ENCODE measurements around the gene AHI1. TPM values are rescaled to one million over a fixed set of nuclear protein-coding genes. Genes with fewer than 3 reads are reported as not detected.

AHI1 gene
- total and polyA plus RNA-seq, 8 donors, result 3.7 to 89.9 (median 49.5) TPM

DNA sequence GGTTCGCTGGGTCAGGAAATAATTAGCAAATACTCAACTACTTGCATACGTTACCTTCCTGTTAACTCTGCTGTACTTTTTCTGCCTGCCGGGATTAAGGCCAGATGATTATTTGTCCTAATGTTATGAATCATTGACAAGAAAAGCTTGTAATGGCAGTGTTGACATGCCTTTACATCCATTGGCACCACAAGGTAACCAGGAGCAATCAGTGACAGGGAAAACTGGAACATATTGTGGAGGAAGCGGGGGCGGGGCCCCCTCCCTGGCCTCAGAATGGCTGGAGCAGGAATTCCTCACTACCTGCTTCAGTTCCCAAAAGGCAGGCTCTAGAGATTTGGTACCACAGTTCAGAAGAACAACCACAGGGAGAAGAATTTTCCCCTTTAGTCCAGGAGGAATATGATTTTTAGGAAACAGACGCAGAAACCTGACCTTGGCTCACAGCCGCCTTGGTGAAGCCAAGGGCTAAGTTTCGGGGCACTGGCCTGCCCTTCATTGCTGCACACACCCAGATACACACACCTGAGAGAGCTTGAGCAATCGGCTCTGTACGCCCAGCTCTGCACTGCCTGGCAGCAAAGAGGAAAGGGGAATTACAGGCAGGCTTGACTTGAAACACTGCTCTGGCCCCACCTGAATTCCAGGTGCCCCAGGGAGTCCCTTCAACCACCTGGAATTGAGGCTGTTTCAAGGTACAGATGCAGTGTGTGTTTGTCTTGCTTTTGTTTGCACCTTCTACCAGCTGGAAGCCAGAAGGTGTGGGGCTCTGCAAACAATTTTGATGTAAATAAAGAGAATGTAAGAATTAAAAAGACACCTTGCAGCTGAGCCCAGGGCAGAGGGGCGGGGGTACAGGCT is 226.6 kb downstream of the AHI1 start:
- Histone ChIP-seq H3K27ac (peak overlapping the region; percentile 59 to 89 (median 84)), H3K27me3 (no peaks in the 10 kb centered on the region), H3K9me3 (no peaks in the 10 kb centered on the region), H3K36me3 (no peaks in the 10 kb centered on the region), H3K4me1 (peaks cover 0 to 13% (median 9%) of the 10 kb centered on the region in 4 donors), H3K4me3 (no peak overlapping the region)
- TF ChIP-seq POLR2AphosphoS5 (IDR thresholded peaks at IDR 0.05) (peak in 2 of 3 donors; percentile 58 to 73), POLR2A (IDR thresholded peaks at IDR 0.05) (no peak), CTCF (IDR thresholded peaks at IDR 0.05) (no peak), EP300 (IDR thresholded peaks at IDR 0.05) (no peak)
- DNase-seq, result peak; percentile 81 to 88
- intact Hi-C loops (cut with DNase I; ENCODE audit: low total_unique reads), result no loop called here
- WGBS, 5 donors, result 22 to 38% (median 26%) methylated on average over 9 to 11 of the region's 11 CpGs

DNA sequence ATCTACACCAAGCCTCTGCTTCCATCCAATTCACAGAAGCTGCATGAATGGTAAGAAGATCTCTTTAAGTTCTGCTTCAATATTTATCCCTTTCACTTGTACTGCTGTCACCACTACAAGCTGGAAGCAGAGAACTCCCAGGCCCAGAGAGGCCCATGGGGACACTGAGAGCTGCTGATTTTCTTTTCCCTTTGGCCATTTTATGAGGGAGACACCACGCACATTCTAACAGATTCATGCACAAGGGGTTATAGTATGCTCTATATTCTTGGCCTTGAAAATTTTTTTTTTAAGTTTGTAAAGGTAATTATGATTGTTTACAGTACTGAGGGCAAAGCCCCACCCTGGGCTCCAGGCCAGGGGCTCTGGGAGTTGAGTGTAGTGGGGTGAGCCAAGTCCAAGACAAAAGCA is 228.1 kb downstream of the AHI1 start:
- H3K4me3 ChIP-seq, result no peak overlapping the region
- peak; percentile 17 to 30 for DNase-seq
- H3K9me3 ChIP-seq, result no peaks in the 10 kb centered on the region
- intact Hi-C loops (cut with DNase I; ENCODE audit: low total_unique reads), result no loop called here
- H3K27ac ChIP-seq, result peak overlapping the region in 4 of 5 donors; percentile 59 to 89 (median 81)
- no peaks in the 10 kb centered on the region for H3K27me3 ChIP-seq
- TF ChIP-seq POLR2A (IDR thresholded peaks at IDR 0.05) (no peak), CTCF (IDR thresholded peaks at IDR 0.05) (no peak), EP300 (IDR thresholded peaks at IDR 0.05) (no peak), POLR2AphosphoS5 (IDR thresholded peaks at IDR 0.05) (no peak)
- H3K36me3 ChIP-seq, result no peaks in the 10 kb centered on the region
- H3K4me1 ChIP-seq, result peaks cover 0 to 13% (median 9%) of the 10 kb centered on the region in 4 donors
- 44 to 52% (median 46%) methylated on average over 1 of the region's 1 CpG for WGBS, 5 donors

DNA sequence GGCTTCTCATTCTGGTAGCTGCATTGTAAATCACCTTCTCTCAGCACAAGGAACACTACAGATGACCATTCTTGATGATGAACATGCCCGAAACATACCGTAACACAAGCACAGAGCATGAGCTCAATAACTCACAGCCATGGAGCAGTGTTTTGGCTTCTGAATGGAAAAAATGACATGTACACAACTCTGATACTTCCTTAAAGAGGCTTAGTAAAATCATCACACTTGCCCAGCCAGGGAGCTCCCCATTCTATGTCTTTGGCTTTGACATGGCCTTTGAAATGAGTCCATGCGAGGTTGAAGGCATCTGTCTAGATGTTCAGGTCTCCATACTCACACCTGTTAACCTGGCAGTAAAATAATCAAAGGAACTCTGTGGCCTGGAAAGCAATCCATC is 228.8 kb downstream of the AHI1 start:
- Histone ChIP-seq H3K4me3 (no peak overlapping the region), H3K27me3 (no peaks in the 10 kb centered on the region), H3K36me3 (no peaks in the 10 kb centered on the region), H3K4me1 (peaks cover 0 to 13% (median 9%) of the 10 kb centered on the region in 4 donors), H3K27ac (peak overlapping the region in 1 of 5 donors; percentile 89), H3K9me3 (no peaks in the 10 kb centered on the region)
- TF ChIP-seq POLR2A (IDR thresholded peaks at IDR 0.05) (no peak), POLR2AphosphoS5 (IDR thresholded peaks at IDR 0.05) (no peak), CTCF (IDR thresholded peaks at IDR 0.05) (no peak), EP300 (IDR thresholded peaks at IDR 0.05) (no peak)
- intact Hi-C loops (cut with DNase I; ENCODE audit: low total_unique reads), result no loop called here
- DNase-seq, result no peak
- 93 to 100% (median 98%) methylated on average over 3 of the region's 3 CpGs for WGBS, 5 donors

DNA sequence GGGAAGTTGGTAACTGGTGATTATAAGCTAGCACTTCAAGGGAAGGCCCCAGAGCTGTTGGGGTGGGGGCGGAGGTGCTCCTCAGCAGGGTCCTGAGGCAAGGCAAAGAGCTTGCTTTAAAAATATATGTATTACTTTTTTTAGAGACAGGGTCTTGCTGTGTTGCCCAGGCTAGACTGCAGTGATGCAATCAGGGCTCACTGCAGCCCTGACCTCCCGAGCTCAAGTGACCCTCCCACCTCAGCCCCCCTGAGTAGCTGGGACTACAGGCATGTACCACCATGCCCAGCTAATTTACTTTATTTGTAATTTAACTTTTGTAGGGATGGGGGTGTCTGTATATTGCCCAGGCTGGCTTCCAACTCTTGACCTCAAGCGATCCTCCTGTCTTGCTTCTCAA is 229.3 kb downstream of the AHI1 start:
- peaks cover 0 to 13% (median 9%) of the 10 kb centered on the region in 4 donors for H3K4me1 ChIP-seq
- no peaks in the 10 kb centered on the region for H3K27me3 ChIP-seq
- no peak overlapping the region for H3K4me3 ChIP-seq
- no peaks in the 10 kb centered on the region for H3K36me3 ChIP-seq
- no peak for DNase-seq
- intact Hi-C loops (cut with DNase I; ENCODE audit: low total_unique reads), result no loop called here
- H3K9me3 ChIP-seq, result no peaks in the 10 kb centered on the region
- H3K27ac ChIP-seq, result no peak overlapping the region
- WGBS, 5 donors, result 89 to 97% (median 94%) methylated on average over 3 of the region's 3 CpGs
- TF ChIP-seq POLR2A (IDR thresholded peaks at IDR 0.05) (no peak), POLR2AphosphoS5 (IDR thresholded peaks at IDR 0.05) (no peak), CTCF (IDR thresholded peaks at IDR 0.05) (no peak), EP300 (IDR thresholded peaks at IDR 0.05) (no peak)

Data from stomach (tissue), 9 donors.